Left hindlimb (tissue), 1 donor: Measurements from ENCODE around the gene GRK6.
"Not testable (repeated sequence)": the region's sequence is repeated elsewhere in the genome, so short reads cannot be mapped to it uniquely, and the experiment has no call there.

ENCODE experiments used
- DNase-seq: peaks from one replicate; pipeline ENCODE4 v3.0.0-alpha.2; 2018

GRK6 gene

DNA sequence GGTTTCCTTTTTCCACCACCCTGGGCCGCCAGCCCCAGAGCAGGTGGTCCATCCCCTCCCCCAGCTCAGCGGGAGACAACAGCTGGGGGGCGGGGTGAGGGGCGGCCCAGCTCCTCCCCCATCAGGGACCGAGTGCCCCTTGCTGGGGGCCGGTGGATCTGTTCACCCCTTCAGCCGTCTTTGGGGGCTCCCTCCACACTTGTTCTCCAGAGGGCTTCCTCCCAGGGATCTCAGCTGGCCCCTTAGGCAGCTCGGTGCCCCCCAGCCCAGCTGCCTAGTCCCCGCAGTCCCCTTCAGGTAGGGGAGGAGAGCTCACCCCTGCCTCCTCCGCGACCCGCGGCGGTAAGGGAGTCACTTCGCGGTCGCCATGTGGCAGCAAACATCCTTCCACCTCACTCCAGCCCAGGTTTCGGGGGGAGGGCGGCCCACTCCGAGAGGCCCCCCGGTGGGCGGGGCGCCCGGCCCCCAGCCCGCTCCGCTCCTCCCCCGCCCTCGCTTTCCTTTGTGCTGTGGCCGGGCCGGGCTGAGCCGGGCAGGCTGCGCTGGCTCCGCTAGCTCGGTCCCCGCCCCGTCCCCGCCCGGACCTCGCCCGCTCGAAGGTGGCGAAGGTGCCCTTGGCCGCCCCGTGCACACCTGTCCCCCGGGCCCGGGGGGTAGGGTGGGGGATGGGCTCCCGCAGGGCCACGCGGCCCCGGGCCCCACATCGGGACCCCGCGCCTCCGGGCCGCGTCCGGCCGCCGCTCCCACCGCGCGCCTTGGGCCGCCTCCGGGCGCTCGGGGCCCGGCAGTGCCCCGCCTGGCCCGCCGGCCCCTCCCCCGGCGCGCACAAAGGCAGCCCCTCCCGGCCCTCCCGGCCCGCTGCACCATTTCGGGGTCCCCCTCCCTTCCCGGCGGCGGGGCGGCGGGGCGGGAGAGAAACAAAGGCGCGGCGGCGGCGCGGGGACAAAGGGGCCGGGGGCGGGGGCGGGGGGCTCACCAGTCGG, 46.3 kb downstream of the GRK6 start:
- DNase-seq = peak; percentile 76

- peak; percentile 77 for DNase-seq
Observed at GRCh38 chr5:177473443-177474001, 47.0 kb downstream of the GRK6 start, which contains the start of gene DBN1. TSS of gene DBN1 (minus strand) at chr5:177473634. CDS start at chr5:177473521, 113 bp downstream.

DNA sequence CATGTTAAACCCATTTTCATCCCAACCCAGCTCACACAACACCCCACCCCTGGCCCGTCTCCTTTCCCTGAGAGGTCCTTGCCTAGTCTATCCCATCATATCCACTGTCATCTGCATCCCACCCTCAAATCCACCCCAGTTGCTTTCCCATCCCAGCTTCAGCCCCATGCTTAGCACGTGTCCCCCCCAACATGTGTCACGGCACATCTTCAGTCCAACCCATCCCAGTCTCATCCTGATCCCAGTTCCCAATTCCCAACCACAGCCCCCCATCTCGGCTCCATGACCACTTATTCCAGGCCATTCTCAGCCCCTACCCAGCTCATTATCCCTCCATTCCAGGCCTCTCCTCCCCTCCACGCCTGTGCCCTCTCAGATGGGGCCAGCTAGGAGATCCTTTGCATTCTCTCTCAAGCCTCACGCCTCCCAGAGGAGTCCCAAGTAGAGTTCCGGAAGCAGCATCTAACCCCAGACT, 47.6 kb downstream of the GRK6 start:
- DNase-seq = no peak

DNA sequence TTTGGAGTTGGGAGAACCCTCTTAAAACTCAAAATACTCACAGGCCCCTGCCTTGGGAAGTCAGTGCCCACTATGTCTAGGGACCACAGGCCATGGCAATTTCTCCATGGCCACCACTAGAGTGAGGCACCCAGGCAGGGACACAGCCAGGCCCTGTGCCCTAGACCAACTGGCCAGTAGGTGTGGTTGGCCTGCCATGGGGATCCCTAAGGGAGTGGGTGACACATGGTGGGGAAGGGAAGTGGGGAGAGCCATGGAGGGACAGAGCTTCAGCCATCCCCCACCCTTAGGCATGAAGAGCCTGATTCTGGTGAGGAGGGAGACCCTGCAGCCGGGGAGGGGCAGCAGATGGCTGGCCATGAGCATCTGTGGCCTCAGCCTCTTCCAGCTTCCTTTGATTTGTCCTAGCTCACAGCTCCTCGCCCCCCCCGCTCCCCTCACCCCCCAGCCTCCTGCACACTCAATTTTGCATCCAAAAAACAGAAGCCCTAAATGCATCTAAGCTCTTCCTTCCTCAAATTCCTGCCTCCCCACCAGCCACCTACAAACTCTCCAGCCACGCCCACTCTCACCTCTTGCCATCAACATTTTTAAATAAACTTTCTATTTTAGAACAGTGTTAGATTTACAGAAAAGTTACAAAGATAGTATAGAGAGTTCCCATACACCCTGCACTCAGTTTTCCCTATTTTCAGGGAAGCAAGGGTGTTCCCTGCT, 48.5 kb downstream of the GRK6 start:
- DNase-seq = no peak

- DNase-seq = no peak
Observed at GRCh38 chr5:177475563-177476427, 49.3 kb downstream of the GRK6 start.

DNA sequence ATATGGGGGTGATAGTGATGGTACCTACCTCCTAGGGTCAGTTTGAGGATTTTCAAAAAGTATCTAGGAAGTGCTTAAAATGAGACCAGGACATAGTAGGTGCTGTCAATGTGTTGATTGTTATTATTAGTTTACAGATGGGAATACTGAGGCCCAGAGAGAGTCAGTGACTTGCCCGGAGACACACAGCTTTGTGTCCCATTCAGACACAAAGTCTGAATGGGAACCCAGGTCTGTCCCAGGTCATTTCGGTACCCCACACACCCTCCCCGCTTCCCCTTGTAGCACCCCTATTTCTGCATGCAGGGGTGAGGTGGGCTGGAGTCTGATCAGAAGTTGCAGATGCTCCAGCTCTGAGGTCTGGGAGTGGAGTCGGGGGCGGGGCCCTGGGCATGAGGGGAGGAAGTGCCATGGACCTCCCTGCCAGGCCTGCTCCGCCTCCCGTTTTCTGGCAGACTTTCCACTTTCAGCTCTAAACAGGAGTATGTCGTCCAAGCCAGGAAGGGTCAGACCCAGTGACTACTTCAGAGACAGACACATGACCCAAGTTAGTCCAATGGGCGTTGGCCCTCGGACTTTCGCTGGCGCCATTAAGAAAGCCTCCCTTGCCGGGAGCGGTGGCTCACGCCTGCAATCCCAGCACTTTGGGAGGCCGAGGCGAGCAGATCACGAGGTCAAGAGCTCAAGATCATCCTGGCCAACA, 50.2 kb downstream of the GRK6 start:
- DNase-seq = no peak

GRCh38 chr5:177477701-177478477, 51.4 kb downstream of the GRK6 start:
- no peak for DNase-seq

GRCh38 chr5:177478711-177479646, 52.5 kb downstream of the GRK6 start:
- DNase-seq = no peak

GRCh38 chr5:177479774-177480173, 53.3 kb downstream of the GRK6 start:
- DNase-seq = no peak

GRCh38 chr5:177482359-177482795, 55.9 kb downstream of the GRK6 start:
- DNase-seq = no peak

DNA sequence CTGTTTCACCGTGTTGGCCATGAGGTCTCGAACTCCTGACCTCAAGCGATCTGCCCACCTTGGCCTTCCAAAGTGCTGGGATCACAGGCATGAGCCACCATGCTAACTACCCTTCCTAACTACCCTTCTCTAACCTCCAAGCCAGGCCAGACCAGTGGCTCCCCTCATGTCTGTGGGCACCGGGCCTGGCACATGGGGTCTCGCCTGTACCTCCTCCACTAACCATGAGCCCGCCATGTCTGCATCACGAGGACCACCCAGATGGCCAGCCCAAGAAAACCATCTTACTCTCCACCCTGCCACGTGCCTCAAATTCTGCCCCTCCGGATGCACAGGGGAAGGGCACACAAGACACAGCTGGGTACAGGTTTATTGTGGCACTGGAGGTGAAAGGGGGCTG, 56.6 kb downstream of the GRK6 start:
- DNase-seq = no peak

- DNase-seq = no peak
Observed at GRCh38 chr5:177483994-177484901, 57.8 kb downstream of the GRK6 start.

- DNase-seq = no peak
Observed at GRCh38 chr5:177484902-177485549, 58.5 kb downstream of the GRK6 start.

GRCh38 chr5:177485753-177486152, 59.3 kb downstream of the GRK6 start:
- not testable (repeated sequence) for DNase-seq

DNA sequence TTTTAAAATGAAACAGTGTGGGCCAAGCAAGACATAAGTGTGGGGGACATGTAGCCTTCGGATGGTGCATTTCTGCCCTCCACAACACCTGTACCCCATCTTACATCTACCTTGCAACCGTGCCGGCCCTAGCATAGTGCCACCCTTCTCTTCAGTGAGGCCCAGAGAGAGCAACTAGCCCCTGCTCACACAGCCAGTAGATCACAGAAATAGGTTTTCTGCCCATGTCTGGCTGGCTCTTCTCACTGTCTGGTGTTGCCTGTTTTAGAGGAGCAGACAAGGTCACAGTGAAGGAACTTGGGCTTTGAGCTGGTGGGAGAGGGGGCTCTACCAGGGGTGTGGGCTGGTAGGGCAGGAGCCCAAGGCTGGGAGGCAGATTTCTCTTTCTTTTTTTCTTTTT, 59.8 kb downstream of the GRK6 start:
- no peak for DNase-seq

- no peak for DNase-seq
Observed at GRCh38 chr5:177487144-177487543, 60.7 kb downstream of the GRK6 start.

DNA sequence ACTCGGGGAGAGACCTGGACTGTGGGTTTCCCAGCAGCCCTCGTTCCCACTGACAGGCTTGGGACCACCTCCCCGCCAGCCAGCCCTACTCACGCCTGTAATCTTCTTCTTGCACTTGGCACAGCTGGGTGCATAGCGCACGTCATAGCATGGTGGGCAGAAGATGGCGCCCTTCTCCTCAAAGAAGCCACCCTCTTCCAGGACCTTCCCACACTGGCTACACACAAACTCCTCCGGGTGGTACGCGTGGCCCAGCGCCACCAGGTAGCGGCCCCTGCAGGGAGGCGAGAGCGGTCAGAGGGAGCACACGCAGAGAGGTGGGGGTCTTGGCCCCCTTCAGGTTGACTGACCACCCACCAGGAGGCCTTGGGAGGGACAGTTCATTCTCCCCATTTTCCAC, 61.5 kb downstream of the GRK6 start:
- no peak for DNase-seq

DNA sequence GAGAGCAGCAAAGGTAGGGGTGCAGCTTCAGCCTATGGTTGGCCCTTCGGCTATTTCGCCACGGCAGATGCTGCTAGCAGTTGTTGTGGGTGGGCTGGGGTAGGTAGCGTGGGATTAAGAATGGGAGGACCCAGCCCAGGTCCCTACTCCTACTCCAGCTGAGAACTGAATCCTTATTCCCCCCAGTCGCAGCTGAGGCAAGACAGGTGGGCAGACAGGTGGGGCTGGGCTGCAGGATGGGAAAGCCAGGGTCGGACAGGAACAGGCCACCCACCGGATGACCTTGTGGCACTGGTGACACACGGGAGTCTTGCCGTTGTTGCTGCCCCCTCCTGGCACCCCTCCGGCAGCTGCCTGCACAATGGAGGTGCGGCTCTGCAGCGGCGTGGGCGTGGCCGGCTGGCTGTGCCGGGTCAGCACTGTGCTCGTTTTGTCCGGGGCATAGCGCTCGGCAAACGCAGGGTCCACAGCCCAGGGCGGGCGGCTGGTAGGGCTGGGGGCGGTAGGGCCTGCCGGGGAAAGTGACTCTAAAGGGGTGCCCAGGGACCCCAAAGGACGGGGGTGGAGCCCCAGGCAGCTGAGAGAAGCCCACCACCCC, 62.7 kb downstream of the GRK6 start:
- no peak for DNase-seq
